ENCODE results near the gene TCEANC. TPM values are rescaled to one million over a fixed set of nuclear protein-coding genes. Genes with fewer than 3 reads are reported as not detected.
"Not testable (repeated sequence)": the region's sequence is repeated elsewhere in the genome, so short reads cannot be mapped to it uniquely, and the experiment has no call there.

Gene TCEANC
- total RNA-seq (2014; rRNA removed; shearing (Covaris generic); ENCODE audit: low replicate concordance), result 1.5 and 10.0 TPM in 2 replicates

GRCh38 chrX:13652850-13653693, at the start of gene TCEANC:
Gene TCEANC (plus strand): TSS chrX:13653141. CDS start chrX:13662509, 9,368 bp downstream.
- Histone ChIP-seq H3K27me3 (no peaks in the 10 kb centered on the region), H3K4me3 (peak within 1 kb of the TSS; percentile 62)
- peak; percentile 98 for DNase-seq

GRCh38 chrX:13605611-13606010, 47.3 kb upstream of the TCEANC start:
- no peaks in the 10 kb centered on the region for H3K9me3 ChIP-seq
- no peaks in the 10 kb centered on the region for H3K27me3 ChIP-seq
- H3K4me3 ChIP-seq, result no peak overlapping the region
- H3K36me3 ChIP-seq, result no peaks in the 10 kb centered on the region
- no peak for DNase-seq

More at GRCh38 chrX:13652850-13653693, at the start of gene TCEANC:
- Histone ChIP-seq H3K36me3 (no peaks in the 10 kb centered on the region), H3K9me3 (no peaks in the 10 kb centered on the region)

- Histone ChIP-seq H3K36me3 (no peaks in the 10 kb centered on the region), H3K4me3 (no peak overlapping the region), H3K9me3 (no peaks in the 10 kb centered on the region), H3K27me3 (no peaks in the 10 kb centered on the region)
- DNase-seq, result no peak
Observed at GRCh38 chrX:13607331-13607995, 45.5 kb upstream of the TCEANC start.

- no peak for DNase-seq
- Histone ChIP-seq H3K36me3 (no peaks in the 10 kb centered on the region), H3K9me3 (no peaks in the 10 kb centered on the region), H3K27me3 (no peaks in the 10 kb centered on the region), H3K4me3 (no peak overlapping the region)
Observed at GRCh38 chrX:13607996-13608365, 45.0 kb upstream of the TCEANC start.

GRCh38 chrX:13614154-13614553, 38.8 kb upstream of the TCEANC start:
- no peak for DNase-seq
- H3K9me3 ChIP-seq, result no peaks in the 10 kb centered on the region
- no peaks in the 10 kb centered on the region for H3K36me3 ChIP-seq
- no peaks in the 10 kb centered on the region for H3K27me3 ChIP-seq
- no peak overlapping the region for H3K4me3 ChIP-seq

GRCh38 chrX:13620207-13620606, 32.7 kb upstream of the TCEANC start:
- Histone ChIP-seq H3K9me3 (no peaks in the 10 kb centered on the region), H3K27me3 (no peaks in the 10 kb centered on the region), H3K36me3 (no peaks in the 10 kb centered on the region), H3K4me3 (no peak overlapping the region)
- no peak for DNase-seq

GRCh38 chrX:13622401-13622964, 30.5 kb upstream of the TCEANC start:
- H3K4me3 ChIP-seq, result no peak overlapping the region
- H3K36me3 ChIP-seq, result no peaks in the 10 kb centered on the region
- H3K27me3 ChIP-seq, result no peaks in the 10 kb centered on the region
- no peaks in the 10 kb centered on the region for H3K9me3 ChIP-seq
- DNase-seq, result no peak

GRCh38 chrX:13627306-13627705, 25.6 kb upstream of the TCEANC start:
- DNase-seq, result no peak
- Histone ChIP-seq H3K27me3 (no peaks in the 10 kb centered on the region), H3K4me3 (no peak overlapping the region), H3K9me3 (no peaks in the 10 kb centered on the region), H3K36me3 (no peaks in the 10 kb centered on the region)

- not testable (repeated sequence) for H3K4me3 ChIP-seq, DNase-seq, H3K27me3 ChIP-seq, H3K9me3 ChIP-seq, H3K36me3 ChIP-seq
Observed at GRCh38 chrX:13637224-13637623, 15.7 kb upstream of the TCEANC start.

GRCh38 chrX:13638021-13638420, 14.9 kb upstream of the TCEANC start:
- Histone ChIP-seq H3K9me3 (no peaks in the 10 kb centered on the region), H3K4me3 (no peak overlapping the region), H3K27me3 (no peaks in the 10 kb centered on the region), H3K36me3 (no peaks in the 10 kb centered on the region)
- no peak for DNase-seq

GRCh38 chrX:13638826-13639225, 14.1 kb upstream of the TCEANC start:
- H3K27me3 ChIP-seq, result no peaks in the 10 kb centered on the region
- DNase-seq, result no peak
- no peaks in the 10 kb centered on the region for H3K36me3 ChIP-seq
- no peak overlapping the region for H3K4me3 ChIP-seq
- H3K9me3 ChIP-seq, result no peaks in the 10 kb centered on the region

GRCh38 chrX:13641684-13642083, 11.3 kb upstream of the TCEANC start:
- not testable (repeated sequence) for H3K4me3 ChIP-seq, H3K9me3 ChIP-seq, H3K36me3 ChIP-seq, H3K27me3 ChIP-seq, DNase-seq

GRCh38 chrX:13645464-13646153, 7.3 kb upstream of the TCEANC start:
- no peak for DNase-seq
- Histone ChIP-seq H3K27me3 (no peaks in the 10 kb centered on the region), H3K36me3 (no peaks in the 10 kb centered on the region), H3K4me3 (no peak overlapping the region), H3K9me3 (no peaks in the 10 kb centered on the region)

- H3K4me3 ChIP-seq, result no peak overlapping the region
- no peaks in the 10 kb centered on the region for H3K9me3 ChIP-seq
- no peaks in the 10 kb centered on the region for H3K36me3 ChIP-seq
- peak; percentile 53 for DNase-seq
- H3K27me3 ChIP-seq, result no peaks in the 10 kb centered on the region
Observed at GRCh38 chrX:13646154-13646549, 6.8 kb upstream of the TCEANC start.

GRCh38 chrX:13647709-13648212, 5.2 kb upstream of the TCEANC start:
- Histone ChIP-seq H3K36me3 (no peaks in the 10 kb centered on the region), H3K9me3 (no peaks in the 10 kb centered on the region), H3K27me3 (no peaks in the 10 kb centered on the region), H3K4me3 (no peak overlapping the region)
- DNase-seq, result no peak

- not testable (repeated sequence) for DNase-seq, H3K27me3 ChIP-seq, H3K36me3 ChIP-seq
Observed at GRCh38 chrX:13648336-13648735, 4.6 kb upstream of the TCEANC start.

GRCh38 chrX:13649838-13650237, 3.1 kb upstream of the TCEANC start:
- Histone ChIP-seq H3K4me3 (no peak overlapping the region), H3K9me3 (no peaks in the 10 kb centered on the region), H3K27me3 (no peaks in the 10 kb centered on the region), H3K36me3 (no peaks in the 10 kb centered on the region)
- no peak for DNase-seq

More at GRCh38 chrX:13648336-13648735, 4.6 kb upstream of the TCEANC start:
- not testable (repeated sequence) for H3K9me3 ChIP-seq, H3K4me3 ChIP-seq

All from MG63 (cell line).